Astrocyte of the spinal cord (primary cell): ENCODE measurements around the gene NOS1AP.
"Not testable (repeated sequence)": the region's sequence is repeated elsewhere in the genome, so short reads cannot be mapped to it uniquely, and the experiment has no call there.

ENCODE experiments used
- DNase-seq: peaks from one replicate; pipeline ENCODE4 v3.0.0; 2011; ENCODE audit warnings: low read depth, low spot score
- H3K4me3 ChIP-seq: 2 replicates; pipeline ENCODE4 v1.5.1; 2011; ENCODE audit warnings: low read depth, mild to moderate bottlenecking, low read length, moderate library complexity
- in situ Hi-C: cut with HindIII; loops from 2 replicates; pipeline ENCODE4 v1.10.0; 2017; ENCODE audit warnings: low sequenced_read_pairs
- TF ChIP-seq, protein P1 (sequence below): IDR thresholded peaks from 2 replicates; pipeline ENCODE4 v1.5.1; 2012; ENCODE audit warnings: low read depth, mild to moderate bottlenecking, low read length, inconsistent platforms

Gene NOS1AP

DNA sequence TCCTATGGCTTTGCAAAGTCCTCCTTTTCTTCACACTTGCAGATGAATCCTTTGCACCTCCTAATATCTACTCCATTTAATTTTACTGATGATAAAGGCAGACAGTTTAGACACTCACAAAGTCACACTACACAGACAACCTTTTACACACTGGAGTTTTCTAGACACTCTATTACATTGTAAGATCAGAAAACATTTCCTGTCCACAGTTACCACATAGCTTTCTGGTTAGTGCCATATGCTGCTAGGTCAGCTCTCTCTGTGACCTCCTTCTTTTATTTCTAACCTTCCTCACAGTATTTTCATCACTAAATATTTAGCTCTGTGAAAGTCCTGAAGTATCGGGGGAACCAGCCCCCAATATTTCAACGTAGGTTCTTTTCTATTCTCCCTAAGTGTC lies 337.3 kb downstream of the NOS1AP start:
- in situ Hi-C loops, result no loop called here
- TF ChIP-seq, protein P1, sequence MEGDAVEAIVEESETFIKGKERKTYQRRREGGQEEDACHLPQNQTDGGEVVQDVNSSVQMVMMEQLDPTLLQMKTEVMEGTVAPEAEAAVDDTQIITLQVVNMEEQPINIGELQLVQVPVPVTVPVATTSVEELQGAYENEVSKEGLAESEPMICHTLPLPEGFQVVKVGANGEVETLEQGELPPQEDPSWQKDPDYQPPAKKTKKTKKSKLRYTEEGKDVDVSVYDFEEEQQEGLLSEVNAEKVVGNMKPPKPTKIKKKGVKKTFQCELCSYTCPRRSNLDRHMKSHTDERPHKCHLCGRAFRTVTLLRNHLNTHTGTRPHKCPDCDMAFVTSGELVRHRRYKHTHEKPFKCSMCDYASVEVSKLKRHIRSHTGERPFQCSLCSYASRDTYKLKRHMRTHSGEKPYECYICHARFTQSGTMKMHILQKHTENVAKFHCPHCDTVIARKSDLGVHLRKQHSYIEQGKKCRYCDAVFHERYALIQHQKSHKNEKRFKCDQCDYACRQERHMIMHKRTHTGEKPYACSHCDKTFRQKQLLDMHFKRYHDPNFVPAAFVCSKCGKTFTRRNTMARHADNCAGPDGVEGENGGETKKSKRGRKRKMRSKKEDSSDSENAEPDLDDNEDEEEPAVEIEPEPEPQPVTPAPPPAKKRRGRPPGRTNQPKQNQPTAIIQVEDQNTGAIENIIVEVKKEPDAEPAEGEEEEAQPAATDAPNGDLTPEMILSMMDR, result no peak
- no peak for DNase-seq
- H3K4me3 ChIP-seq, result no peak overlapping the region

DNA sequence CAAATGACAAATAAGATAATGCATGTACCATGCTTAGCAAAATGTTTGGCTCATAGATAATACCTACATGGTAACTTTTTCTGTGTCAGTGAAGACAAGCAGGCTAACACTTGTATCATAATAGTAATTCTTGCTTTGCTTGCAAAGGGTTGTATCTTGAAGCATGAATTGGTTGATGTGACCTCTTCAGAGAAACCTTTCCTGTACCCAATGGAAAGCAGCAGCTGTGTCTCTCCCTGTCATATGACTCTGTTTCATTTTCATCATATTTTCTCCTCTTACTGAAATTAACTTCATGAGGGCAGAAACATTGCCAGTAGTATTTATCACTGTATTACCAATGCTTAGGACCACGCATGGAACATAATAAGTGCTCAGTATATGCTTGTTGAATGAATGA lies 338.0 kb downstream of the NOS1AP start:
- no peak overlapping the region for H3K4me3 ChIP-seq
- in situ Hi-C loops, result no loop called here

DNA sequence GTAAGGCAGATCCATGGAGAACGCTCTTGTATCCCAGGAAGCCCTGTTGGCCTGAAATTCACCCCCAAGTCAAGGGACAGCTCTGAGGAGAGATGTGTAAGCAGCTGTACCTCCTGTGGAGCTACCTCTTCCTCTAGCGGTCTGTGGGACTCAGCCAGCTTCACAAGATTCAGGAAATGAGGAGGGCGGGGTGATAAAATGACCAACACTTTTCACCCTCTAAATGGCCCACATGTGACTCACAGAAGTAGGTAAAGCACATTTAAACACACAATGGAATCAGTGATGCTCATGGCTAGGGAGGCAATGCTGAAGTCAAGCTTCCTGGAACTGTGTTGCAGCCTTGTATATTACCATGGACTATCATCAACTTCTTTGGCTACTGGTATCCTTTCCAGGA lies 342.5 kb downstream of the NOS1AP start, which contains the start of gene SH2D1B:
SH2D1B (minus strand) TSS at position 135 of the 400 bp plus-strand sequence; CDS start at position 15, 120 bp downstream.
- in situ Hi-C loops, result no loop called here
- peak; percentile 75 for DNase-seq
- H3K4me3 ChIP-seq, result no peak within 1 kb of the TSS
- TF ChIP-seq, protein P1, result no peak

More for the DNA sequence above, 338.0 kb downstream of the NOS1AP start:
- no peak for DNase-seq
- TF ChIP-seq, protein P1, result no peak

DNA sequence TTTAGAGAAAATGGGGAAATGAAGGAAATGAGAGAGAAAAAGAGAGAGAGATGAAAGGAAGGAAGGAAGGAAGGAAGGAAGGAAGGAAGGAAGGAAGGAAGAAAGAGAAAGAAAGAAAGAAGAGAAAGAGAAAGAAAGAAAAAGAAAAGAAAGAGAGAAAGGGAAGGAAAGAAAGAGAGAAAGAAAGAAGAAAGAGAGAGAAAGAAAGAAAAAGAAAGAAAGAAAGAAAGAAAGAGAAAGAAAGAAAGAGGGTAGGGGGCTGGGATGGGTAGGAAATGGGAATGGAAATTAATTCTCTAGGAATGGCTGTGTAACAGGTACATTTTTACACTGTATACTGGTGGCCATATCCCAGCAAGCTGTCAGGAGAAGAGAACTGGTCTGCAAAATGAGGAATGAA lies 346.7 kb downstream of the NOS1AP start:
- DNase-seq, result no peak
- H3K4me3 ChIP-seq, result no peak overlapping the region
- TF ChIP-seq, protein P1, result no peak
- in situ Hi-C loops, result no loop called here

DNA sequence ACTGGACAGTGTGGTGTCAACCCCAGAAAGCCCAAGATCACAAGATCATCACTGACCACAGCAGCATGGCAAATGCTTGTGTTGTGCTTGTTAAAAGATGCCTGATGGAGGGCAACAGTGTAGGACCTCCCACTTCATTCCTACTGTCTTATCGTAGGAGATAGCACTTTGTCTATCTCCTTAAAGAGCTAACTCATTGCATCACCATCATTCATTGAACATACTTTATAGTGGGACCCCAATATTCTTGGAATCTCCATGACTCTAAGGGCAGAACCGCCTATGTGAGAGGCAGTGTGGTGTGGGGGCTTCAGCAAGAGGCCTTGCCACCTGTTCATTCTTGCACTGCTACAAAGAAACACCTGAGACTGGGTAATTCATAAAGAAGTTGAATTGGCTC lies 347.4 kb downstream of the NOS1AP start:
- in situ Hi-C loops, result no loop called here
- DNase-seq, result no peak
- H3K4me3 ChIP-seq, result no peak overlapping the region
- TF ChIP-seq, protein P1, result no peak

DNA sequence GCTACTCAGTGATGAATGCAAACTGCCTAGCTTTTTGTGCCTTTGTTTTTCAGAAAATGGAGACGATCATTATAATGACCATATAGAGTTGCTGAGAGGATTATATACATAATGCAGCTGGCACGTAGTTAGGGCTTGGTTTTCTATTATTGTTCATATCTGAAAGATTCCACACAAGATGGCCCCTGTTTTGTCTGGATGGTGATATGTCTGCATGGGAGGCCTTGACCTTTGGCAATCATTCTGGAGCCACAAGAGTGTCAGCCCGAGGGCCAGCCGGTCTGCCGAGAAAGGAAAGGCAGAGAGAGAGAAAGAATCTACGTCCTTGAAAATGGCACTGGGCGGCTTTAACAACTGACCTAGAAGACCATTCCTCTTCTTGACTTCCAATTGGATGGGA lies 348.2 kb downstream of the NOS1AP start:
- no peak for DNase-seq
- in situ Hi-C loops, result no loop called here
- no peak overlapping the region for H3K4me3 ChIP-seq
- TF ChIP-seq, protein P1, result no peak

DNA sequence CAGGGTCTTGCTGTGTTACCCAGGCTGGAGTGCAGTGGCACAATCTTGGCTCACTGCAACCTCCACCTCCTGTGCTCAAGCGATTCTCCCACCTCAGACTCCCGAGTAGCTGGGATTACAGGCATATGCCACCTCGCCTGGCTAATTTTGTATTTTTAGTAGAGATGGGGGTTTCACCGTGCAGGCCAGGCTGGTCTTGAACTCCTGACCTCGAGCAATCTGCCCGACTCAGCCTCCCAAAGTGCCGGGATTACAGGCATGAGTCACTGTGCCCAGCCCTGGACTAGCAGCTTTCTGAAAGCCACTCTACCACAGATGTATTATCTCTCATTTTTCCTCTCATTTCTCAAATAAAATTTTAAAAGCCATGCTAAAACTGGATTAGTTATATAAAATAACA lies 349.1 kb downstream of the NOS1AP start:
- H3K4me3 ChIP-seq, in situ Hi-C loops: not testable (repeated sequence)

DNA sequence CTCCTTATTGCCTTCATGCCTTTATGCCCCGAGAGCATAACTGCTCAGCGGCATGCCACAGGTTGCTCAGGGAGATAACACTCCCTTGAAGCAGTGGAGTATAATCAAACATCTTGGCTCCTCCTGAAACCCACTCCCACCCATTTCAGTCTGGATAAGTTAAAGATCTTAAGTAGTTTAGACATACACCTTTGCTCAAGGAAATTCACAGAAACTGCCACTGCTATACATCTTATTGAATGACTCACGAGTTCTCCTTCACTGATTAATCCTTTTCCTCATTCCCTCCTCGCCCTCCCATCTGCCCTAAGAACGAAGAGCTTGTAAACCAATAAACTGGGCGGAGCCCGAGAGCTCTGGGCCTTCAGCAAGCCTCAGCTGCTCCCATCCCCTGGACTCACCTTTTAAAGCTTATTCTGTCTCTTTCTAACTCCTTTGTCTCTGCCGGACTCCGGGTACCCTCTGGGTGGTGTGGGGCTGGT lies 350.0 kb downstream of the NOS1AP start:
- H3K4me3 ChIP-seq, DNase-seq, in situ Hi-C loops: not testable (repeated sequence)

More for the DNA sequence above, 349.1 kb downstream of the NOS1AP start:
- not testable (repeated sequence) for DNase-seq
